OCI-LY7 (cell line): Measurements from ENCODE around the gene FNDC5. TPM values are rescaled to one million over a fixed set of nuclear protein-coding genes. Genes with fewer than 3 reads are reported as not detected.

Source experiments
- BruUV-seq: library from RNA; stranded (reverse); fragments of 400-500 nt; replicated peaks from 2 replicates; lab custom pipeline; 2021; lab: Mats Ljungman, UMichigan
- CTCF ChIA-PET: fragments of 300-600 bp; sonication (Branson Sonifier 250); formaldehyde crosslinking; loops from one replicate; lab custom pipeline; 2022; ENCODE audit warnings: antibody characterized with exemption; ENCODE audit not compliant: unreplicated experiment; lab: Charles Lee
- POLR2A ChIA-PET: fragments of 300-600 bp; sonication (Branson Sonifier 250); formaldehyde crosslinking; loops from one replicate; lab custom pipeline; 2022; ENCODE audit warnings: antibody characterized with exemption; lab: Charles Lee
- DNase-seq: peaks from one replicate; pipeline ENCODE4 v3.0.0-alpha.2; 2015; ENCODE audit warnings: low spot score
- H2AFZ ChIP-seq: fragments of 200-600 bp; sonication (generic), shearing (Covaris generic); 2 replicates; pipeline ENCODE4 v1.6.1; 2014; ENCODE audit warnings: mild to moderate bottlenecking, antibody characterized with exemption, low read length, moderate library complexity
- H3K27ac ChIP-seq: fragments of 200-600 bp; sonication (generic); 2 replicates; pipeline ENCODE4 v1.5.1; 2014; ENCODE audit warnings: mixed run types, low read depth, mild to moderate bottlenecking, moderate library complexity, low read length, inconsistent platforms; ENCODE audit not compliant: poor library complexity, severe bottlenecking
- H3K36me3 ChIP-seq: fragments of 200-600 bp; sonication (generic); 2 replicates; pipeline ENCODE4 v1.6.1; 2014; ENCODE audit warnings: mild to moderate bottlenecking, antibody characterized with exemption, low read length, moderate library complexity, mixed read lengths; ENCODE audit not compliant: insufficient read depth
- H3K4me1 ChIP-seq: fragments of 200-600 bp; sonication (generic); 2 replicates; pipeline ENCODE4 v1.5.1; 2014; ENCODE audit warnings: mild to moderate bottlenecking, low read length; ENCODE audit not compliant: insufficient read depth, poor library complexity, severe bottlenecking
- H3K4me2 ChIP-seq: fragments of 200-600 bp; sonication (generic); 2 replicates; pipeline ENCODE4 v1.6.1; 2014; ENCODE audit warnings: mild to moderate bottlenecking, low read length
- H3K4me3 ChIP-seq: fragments of 200-600 bp; sonication (generic); 2 replicates; pipeline ENCODE4 v1.5.1; 2014; ENCODE audit warnings: mild to moderate bottlenecking, low read depth, low read length; ENCODE audit not compliant: poor library complexity, severe bottlenecking
- H3K79me2 ChIP-seq: fragments of 200-600 bp; sonication (generic); 2 replicates; pipeline ENCODE4 v1.6.1; 2016; ENCODE audit warnings: low read depth, mild to moderate bottlenecking, low read length, moderate library complexity, mixed read lengths; ENCODE audit not compliant: insufficient read depth
- H3K9me2 ChIP-seq: fragments of 200-600 bp; sonication (generic); 2 replicates; pipeline ENCODE4 v1.6.1; 2016; ENCODE audit warnings: mild to moderate bottlenecking, low read length, mixed read lengths; ENCODE audit not compliant: insufficient read depth
- H3K9me3 ChIP-seq: fragments of 200-600 bp; sonication (generic); 2 replicates; pipeline ENCODE4 v1.6.1; 2014; ENCODE audit warnings: mild to moderate bottlenecking, mixed run types, low read length, mixed read lengths
- H4K20me1 ChIP-seq: fragments of 200-600 bp; sonication (generic); 2 replicates; pipeline ENCODE4 v1.6.1; 2014; ENCODE audit warnings: mild to moderate bottlenecking, antibody characterized with exemption, low read length, moderate library complexity, mixed read lengths; ENCODE audit not compliant: insufficient read depth
- EZH2phosphoT487 ChIP-seq: fragments of 200-600 bp; sonication (generic); IDR thresholded peaks from 2 replicates; pipeline ENCODE4 v1.6.1; 2018; ENCODE audit warnings: low read depth, borderline replicate concordance, mild to moderate bottlenecking, mixed run types, antibody characterized with exemption, low read length, moderate library complexity, mixed read lengths
- intact Hi-C: fragments of 100-400 bp; cut with micrococcal nuclease; formaldehyde crosslinking; loops from one replicate; pipeline ENCODE4 v1.10.0; 2022; ENCODE audit not compliant: unreplicated experiment
- total RNA-seq, 2 experiments: library from RNA; depleted of rRNA in 1 of 2; stranded (reverse); fragments of >200 nt in 1 of 2; shearing (Covaris generic) in 1 of 2; gene quantifications; 2 replicates each; pipeline ENCODE4 v1.2.3, GENCODE V29; 2014 to 2022
- TF ChIP-seq, protein P1 (sequence below): fragments of 200-600 bp; sonication (generic); conservative IDR thresholded peaks from 2 replicates; pipeline ENCODE4 v1.5.1; 2014; ENCODE audit warnings: mild to moderate bottlenecking, antibody characterized with exemption, low read length, moderate library complexity, mixed read lengths

FNDC5 gene
- total RNA-seq, 2 experiments from 2014 or later, result not detected

- TF ChIP-seq, protein P1, sequence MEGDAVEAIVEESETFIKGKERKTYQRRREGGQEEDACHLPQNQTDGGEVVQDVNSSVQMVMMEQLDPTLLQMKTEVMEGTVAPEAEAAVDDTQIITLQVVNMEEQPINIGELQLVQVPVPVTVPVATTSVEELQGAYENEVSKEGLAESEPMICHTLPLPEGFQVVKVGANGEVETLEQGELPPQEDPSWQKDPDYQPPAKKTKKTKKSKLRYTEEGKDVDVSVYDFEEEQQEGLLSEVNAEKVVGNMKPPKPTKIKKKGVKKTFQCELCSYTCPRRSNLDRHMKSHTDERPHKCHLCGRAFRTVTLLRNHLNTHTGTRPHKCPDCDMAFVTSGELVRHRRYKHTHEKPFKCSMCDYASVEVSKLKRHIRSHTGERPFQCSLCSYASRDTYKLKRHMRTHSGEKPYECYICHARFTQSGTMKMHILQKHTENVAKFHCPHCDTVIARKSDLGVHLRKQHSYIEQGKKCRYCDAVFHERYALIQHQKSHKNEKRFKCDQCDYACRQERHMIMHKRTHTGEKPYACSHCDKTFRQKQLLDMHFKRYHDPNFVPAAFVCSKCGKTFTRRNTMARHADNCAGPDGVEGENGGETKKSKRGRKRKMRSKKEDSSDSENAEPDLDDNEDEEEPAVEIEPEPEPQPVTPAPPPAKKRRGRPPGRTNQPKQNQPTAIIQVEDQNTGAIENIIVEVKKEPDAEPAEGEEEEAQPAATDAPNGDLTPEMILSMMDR, result no peak
- no peak for TF ChIP-seq EZH2phosphoT487
- Histone ChIP-seq H3K4me2 (no peak overlapping the region), H3K9me3 (no peaks in the 10 kb centered on the region), H3K4me1 (peaks cover 4% of the 10 kb centered on the region), H3K4me3 (no peak overlapping the region), H3K27ac (no peak overlapping the region), H2AFZ (no peak overlapping the region), H3K36me3 (no peaks in the 10 kb centered on the region), H4K20me1 (no peaks in the 10 kb centered on the region), H3K79me2 (no peaks in the 10 kb centered on the region), H3K9me2 (no peaks in the 10 kb centered on the region)
- POLR2A ChIA-PET, result interaction anchor here (0.6 kb wide), 1 partner anchor 51 kb away, joined by 3 read pairs; no protein-coding TSS in a partner anchor
- no peak for DNase-seq
- intact Hi-C loops, result no loop called here
- CTCF ChIA-PET, result interaction anchor here (0.9 kb wide), 1 partner anchor 25 kb away, joined by 3 read pairs; no protein-coding TSS in a partner anchor
- no TSS peak for BruUV-seq
Measured at GRCh38 chr1:32891630-32892029, 20.9 kb upstream of the FNDC5 start.

GRCh38 chr1:32891241-32891570 is 20.5 kb upstream of the FNDC5 start:
- no TSS peak for BruUV-seq
- ChIA-PET POLR2A (interaction anchor here (0.6 kb wide), 1 partner anchor 50 kb away, joined by 3 read pairs; no protein-coding TSS in a partner anchor), CTCF (interaction anchor here (0.9 kb wide), 1 partner anchor 24 kb away, joined by 3 read pairs; no protein-coding TSS in a partner anchor)
- Histone ChIP-seq H4K20me1 (no peaks in the 10 kb centered on the region), H3K27ac (no peak overlapping the region), H3K4me2 (no peak overlapping the region), H3K79me2 (no peaks in the 10 kb centered on the region), H3K4me1 (peaks cover 4% of the 10 kb centered on the region), H3K36me3 (no peaks in the 10 kb centered on the region), H3K4me3 (no peak overlapping the region), H2AFZ (no peak overlapping the region), H3K9me3 (no peaks in the 10 kb centered on the region), H3K9me2 (no peaks in the 10 kb centered on the region)
- no peak for DNase-seq
- TF ChIP-seq, protein P1, result no peak
- no peak for TF ChIP-seq EZH2phosphoT487
- intact Hi-C loops, result no loop called here

DNA sequence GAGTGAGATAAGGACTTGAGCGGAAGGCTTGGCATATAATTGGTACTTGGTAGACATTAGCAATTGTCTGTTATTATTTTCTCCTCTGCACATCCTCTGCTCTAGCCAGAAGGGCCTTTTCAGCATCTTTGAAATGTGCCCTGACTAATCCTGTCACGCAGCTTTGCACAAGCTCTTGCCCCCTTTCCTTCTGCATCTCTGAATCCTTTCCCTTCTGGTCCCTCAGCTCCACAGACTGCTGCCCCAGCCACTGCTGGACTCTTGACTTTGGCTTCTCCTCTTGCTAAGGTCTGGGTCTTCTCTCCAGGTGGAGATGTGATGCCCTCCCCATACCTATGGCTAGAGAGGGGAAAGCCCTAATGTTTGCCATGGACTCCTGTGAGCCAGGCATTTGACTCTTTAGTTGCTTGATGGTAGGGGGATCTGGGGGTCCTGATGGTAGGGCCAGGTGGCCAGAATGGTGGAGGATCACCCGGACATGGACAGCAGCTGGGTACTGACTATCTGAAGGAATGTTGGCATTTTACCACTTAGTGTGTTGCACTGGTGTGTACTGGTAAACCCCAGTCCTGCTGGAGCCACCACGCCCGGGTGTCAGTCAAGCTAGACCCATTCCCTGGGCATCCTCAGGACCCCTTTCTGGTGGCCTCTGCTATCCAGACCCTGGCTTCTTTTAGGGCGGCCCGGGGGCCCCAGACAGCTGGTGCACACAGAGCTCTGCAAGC is 20.0 kb upstream of the FNDC5 start:
- no TSS peak for BruUV-seq

More for the DNA sequence above, 20.0 kb upstream of the FNDC5 start:
- no peak for DNase-seq
- peaks cover 4% of the 10 kb centered on the region for H3K4me1 ChIP-seq
- no peaks in the 10 kb centered on the region for H3K9me3 ChIP-seq
- H3K27ac ChIP-seq, result no peak overlapping the region
- TF ChIP-seq, protein P1, result no peak
- TF ChIP-seq EZH2phosphoT487, result no peak
- no peaks in the 10 kb centered on the region for H3K79me2 ChIP-seq
- H2AFZ ChIP-seq, result no peak overlapping the region
- H3K9me2 ChIP-seq, result no peaks in the 10 kb centered on the region
- POLR2A ChIA-PET, result no interaction called here
- intact Hi-C loops, result no loop called here
- H3K36me3 ChIP-seq, result no peaks in the 10 kb centered on the region
- no peaks in the 10 kb centered on the region for H4K20me1 ChIP-seq
- CTCF ChIA-PET, result interaction anchor here (0.6 to 0.9 kb wide), 2 partner anchors 24 to 189 kb away, joined by 3 read pairs; no protein-coding TSS in a partner anchor
- H3K4me3 ChIP-seq, result no peak overlapping the region
- H3K4me2 ChIP-seq, result no peak overlapping the region
